CD4-positive, alpha-beta T cell treated with Interleukin-2 at 100 ng/mL for 4 hours (primary cell): ENCODE measurements around the gene CTSZ.

ENCODE experiments used
- DNase-seq: peaks from one replicate; pipeline ENCODE4 v3.0.0-alpha.2; 2020; ENCODE audit warnings: low spot score

CTSZ gene

DNA sequence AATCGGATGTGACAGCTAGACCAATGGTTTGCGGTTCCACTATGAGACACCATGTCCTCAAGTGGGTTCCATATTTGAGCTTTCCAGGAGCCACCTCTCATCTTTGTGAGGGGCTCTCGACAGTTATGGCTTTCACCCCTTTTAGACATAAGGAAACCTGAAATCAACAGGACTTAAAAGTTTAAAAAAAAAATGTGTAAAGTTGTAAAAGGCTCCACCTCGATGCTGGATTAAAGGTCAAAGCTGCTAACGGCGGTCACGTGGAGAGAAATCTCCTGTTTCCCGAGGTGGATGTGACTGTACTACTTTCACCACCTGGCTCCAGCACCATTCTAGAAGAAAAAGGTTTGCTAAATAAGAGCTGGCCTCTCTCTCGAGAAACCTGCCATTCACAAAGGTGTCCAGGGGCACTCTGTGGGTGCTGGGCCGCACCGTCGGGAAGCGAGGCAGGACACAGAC, 24.5 kb upstream of the CTSZ start:
- peak; percentile 51 for DNase-seq

DNA sequence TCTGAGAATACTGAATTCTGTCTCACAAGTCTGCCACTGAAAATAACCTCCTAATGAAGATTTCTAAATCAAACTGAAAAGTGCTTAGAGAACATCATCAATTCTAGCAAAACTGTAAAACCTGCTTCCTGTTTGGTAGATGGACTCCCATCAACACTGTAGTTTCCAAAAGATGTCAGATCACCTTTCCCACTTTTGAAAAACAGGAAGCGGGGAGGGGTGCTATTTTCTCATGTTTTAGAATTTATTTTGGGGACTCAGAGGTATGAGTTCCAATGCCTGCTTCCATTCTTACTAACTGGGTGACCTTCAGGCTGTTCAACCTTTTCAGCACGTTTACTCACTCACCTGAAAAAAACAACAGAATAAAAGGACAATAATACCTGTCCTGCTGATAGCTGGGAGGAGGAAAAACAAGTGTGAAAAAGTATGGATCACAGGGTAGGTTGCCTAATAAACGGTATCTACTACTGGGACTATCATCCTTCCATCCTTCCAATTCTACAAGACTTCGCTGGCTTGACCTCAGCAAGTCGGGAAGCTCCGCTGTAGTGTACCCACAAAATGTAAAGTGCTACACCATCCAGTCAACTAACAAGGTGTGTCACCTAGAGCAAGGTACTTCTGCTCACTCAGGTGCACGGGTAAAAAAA, 24.0 kb upstream of the CTSZ start:
- no peak for DNase-seq

DNA sequence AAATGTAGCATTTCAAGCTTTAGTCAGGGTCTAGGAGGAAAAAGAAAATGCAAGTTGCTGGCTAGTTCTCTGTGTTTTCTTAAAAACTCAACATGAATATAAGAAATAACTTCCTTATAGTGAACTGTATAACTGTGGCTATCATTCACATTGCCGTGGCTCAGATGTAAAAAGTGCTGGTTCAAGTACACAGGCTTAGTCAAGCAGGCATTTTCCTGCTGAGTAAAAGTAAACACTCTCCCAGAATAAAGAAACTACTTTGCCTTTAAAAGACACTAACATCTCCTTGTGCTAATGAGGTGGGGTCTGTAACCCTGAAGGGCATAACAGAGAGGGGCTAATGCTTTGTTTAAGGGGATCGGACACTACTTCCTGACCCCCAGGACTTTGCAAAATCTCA, 21.8 kb upstream of the CTSZ start:
- DNase-seq = no peak

DNA sequence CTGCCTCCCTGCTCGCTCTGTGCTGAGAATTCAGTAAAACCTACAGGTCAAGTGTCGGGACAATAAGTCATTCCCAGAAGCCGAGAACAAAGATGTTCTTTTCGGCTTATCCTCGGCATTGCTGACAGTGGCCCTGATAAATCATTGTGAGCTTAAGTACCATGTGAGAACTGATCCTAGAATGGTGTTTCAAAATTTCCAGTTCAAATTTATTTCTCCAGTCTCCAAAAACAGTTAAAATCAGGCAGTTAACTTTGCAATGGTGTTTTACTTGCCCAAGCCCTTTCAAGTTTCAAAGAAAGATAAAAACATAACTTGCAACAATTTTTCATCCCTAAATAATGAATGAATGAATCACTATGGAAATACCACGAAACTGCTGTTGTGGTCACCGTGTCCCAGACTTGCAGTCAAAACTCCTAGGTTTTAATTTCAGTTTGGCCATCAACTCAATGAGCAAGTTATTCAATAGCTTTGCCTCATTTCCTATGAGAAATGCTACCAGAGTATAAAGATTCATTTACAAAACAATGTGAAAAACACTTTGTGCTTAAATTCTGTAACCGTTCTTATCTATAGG, 20.8 kb upstream of the CTSZ start:
- DNase-seq = no peak

DNA sequence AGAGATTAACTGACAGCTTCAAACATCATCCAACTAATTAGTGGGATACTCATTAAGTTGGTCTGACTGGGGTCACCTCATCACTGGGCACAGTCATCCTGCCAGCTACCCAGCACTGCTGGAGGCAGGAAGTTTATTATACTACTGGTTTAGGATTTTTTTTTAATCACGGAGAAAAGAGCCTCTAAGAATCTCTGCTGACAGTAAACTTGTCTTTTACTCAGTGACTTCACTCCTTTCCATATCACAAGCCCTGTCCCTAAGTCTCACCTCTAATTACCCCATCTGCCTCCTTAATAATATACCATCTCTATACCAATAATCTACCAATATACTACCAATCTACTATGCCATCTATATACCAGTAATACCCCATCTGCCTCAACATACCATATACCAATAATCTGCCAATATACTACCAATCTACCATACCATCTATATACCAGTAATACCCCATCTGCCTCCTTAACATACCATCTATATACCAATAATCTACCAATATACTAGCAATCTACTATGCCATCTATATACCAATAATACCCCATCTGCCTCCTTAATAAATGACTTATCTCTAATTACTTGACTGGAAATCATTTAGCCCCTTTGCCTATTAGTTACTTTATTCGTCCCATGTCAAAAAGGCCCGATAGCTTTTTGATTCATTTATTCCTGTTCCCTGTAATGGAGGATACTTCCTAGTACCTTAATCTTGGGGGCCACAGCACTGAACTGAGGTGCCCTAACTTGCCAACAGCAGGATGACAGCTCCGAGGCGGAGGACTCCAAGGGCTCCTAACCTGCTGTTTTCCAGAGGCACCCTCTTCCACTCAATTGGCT, 20.1 kb upstream of the CTSZ start:
- DNase-seq = no peak

DNA sequence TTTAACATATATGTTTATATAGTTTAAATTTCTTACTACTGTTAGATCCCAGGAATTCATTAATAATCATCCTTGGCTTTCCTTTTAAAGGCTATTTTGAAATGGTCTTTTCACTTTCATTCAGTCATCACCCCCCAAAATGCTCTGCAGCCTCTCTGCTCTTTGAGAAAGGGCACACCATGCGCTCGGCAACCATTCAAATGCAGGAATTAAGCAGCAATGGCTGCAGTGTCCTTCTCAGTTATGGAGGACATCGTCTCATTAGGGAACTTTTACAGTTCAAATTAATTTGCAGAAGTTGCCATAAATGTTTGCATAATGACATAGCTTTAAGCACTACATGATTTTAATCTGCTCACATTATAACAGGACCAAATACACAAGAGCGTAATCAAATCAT, 18.5 kb upstream of the CTSZ start:
- no peak for DNase-seq

DNA sequence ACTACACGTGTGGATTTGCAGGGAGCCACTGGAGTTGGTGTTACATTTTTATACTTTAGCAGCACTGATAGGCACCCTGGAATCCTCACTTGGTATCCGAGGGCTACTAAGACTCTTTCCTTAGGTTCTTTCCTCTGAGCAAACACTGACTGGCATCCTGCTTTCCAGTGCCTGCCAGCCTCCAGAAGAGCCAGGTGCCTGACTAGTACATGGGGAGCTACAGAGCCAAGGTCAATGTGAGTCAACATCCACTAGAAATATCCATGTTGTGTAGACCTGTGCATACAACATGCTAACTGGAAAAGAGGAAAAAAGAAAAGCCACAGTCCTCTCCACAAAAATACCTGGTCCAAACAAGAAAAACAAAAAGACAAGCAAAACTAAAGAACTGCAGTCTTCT, 18.0 kb upstream of the CTSZ start:
- DNase-seq = no peak

DNA sequence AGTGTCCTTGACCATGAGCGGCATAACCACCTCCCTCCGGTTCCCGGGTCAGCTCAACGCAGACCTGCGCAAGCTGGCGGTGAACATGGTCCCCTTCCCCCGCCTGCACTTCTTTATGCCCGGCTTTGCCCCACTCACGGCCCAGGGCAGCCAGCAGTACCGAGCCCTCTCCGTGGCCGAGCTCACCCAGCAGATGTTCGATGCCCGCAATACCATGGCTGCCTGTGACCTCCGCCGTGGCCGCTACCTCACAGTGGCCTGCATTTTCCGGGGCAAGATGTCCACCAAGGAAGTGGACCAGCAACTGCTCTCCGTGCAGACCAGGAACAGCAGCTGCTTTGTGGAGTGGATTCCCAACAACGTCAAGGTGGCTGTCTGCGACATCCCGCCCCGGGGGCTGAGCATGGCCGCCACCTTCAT, 17.1 kb upstream of the CTSZ start:
- DNase-seq = no peak

DNA sequence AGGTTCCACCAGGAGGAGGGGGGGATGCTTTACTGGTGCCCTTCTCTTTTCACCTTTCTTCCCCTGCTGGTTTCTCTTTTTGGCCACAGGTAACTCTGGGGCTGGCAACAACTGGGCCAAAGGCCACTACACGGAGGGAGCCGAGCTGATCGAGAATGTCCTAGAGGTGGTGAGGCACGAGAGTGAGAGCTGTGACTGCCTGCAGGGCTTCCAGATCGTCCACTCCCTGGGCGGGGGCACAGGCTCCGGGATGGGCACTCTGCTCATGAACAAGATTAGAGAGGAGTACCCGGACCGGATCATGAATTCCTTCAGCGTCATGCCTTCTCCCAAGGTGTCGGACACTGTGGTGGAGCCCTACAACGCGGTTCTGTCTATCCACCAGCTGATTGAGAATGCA, 16.6 kb upstream of the CTSZ start:
- no peak for DNase-seq

DNA sequence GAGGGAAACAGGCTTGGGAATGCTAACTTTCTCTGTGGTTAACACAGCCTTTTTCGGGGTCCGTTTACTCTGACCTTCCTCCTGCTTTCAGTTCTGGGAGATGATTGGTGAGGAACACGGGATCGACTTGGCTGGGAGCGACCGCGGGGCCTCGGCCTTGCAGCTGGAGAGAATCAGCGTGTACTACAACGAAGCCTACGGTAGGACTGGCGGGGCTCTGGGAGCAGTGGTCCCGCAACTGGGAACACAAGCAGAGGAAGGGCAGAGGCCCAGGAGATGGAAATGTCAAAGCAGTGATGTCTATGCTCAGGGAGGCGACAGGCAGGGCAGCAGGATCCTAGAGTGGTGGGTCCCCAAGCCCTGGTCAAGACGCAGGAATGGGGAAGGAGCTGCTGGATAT, 15.7 kb upstream of the CTSZ start:
- DNase-seq = no peak

DNA sequence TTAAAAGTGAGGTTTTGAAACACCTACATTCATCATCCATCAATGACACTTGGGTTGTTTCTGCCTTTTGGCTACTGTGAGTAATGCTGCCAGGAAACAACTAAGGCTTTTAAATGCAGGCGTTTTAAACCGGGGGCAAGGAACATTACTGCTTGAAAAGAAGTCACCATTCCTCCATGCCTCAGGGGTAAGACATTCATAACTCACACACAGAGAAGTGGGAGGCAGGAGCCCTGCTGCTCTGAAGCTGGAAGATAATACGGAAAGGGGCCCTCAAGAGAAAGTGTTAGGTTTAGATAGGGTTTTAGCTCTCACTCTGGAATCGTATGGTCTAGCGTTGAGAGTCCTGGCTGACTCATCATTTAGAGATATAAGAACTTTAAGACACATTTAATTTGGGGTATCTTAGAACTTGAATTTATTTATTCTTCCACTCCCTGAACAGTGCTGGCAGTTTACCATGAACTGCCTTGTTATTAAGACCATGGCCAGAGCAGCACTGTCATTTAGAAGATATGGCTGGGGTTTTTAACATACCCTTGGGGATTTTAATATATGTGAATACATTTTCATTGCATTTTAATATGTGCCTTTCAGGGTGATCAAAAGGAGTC, 14.0 kb upstream of the CTSZ start:
- no peak for DNase-seq

DNA sequence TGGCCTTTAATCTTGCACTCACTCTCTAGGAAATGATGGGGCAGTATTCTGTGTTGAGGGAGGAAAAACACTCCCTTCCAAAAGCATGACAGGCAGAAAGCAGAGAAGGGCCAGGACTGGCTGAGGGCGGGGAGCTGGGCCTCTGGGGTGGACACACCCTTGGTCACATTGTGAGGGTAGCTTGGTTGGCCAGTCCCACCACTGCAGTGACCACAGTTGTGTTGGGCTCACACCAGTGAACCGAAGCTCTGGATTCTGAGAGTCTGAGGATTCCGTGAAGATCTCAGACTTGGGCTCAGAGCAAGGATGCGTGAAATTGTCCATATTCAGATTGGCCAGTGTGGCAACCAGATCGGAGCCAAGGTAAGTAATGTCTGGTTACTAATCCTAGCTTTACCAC, 12.2 kb upstream of the CTSZ start, which contains the start of gene TUBB1:
Gene TUBB1, plus strand, starts transcription at position 213 of the 400 bp plus-strand sequence. Its CDS starts 94 bp downstream, at position 307.
- no peak for DNase-seq

DNA sequence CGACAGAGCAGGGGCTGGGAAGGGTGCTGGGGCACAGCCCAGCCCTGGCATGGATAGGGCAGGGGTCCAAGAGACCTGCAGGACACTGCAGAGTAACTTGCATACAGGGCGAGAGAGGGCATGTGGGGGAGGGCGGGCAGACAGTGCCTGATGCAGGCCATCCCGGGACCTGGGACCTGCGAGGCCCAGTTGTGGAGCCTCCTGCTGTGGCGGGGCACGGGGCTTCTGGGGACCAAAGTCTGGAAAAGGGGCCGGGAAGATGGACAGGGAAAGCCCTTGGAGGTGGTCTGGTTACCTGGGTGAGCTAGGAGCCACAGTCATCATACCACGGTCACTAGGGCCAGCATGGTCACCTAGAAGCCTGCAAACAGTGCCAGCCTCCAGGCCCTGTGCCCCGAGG, 11.8 kb upstream of the CTSZ start:
- no peak for DNase-seq

DNA sequence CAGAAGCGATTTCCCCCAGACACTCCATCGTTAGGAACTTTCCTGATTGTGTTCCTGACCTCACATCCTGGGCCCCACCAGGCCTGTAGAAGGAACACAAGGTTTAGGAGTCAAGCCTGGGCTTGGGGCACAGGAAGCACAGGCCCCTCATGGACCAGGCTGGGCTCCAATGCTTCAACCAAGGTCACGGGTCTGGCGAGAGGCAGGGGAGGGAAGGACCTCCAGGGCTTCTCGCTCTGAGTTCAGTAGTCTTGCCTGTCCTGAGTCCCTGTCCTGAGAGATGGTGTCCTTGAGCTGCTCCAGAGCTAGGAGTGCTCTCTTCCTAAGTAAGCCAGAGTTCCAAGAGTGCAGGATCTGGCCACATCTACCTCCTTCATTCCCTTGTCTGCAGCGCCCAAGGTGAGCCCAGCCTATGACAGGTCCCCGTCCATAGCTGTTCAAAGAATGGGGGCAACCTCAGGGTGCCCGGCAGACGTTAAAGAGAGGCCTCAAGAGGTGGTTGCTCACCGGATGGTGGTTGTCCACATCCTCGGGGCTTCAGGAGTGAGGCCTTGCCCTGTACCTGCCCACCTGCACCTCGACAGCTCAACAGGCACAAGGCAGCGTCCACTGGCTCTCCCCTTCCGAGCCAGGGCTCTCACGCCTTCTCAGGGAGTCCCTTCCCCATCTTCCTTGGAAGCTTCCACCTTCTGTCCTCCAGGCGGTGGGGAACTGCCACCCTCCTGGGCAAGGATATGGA, 10.6 kb upstream of the CTSZ start:
- DNase-seq = no peak

DNA sequence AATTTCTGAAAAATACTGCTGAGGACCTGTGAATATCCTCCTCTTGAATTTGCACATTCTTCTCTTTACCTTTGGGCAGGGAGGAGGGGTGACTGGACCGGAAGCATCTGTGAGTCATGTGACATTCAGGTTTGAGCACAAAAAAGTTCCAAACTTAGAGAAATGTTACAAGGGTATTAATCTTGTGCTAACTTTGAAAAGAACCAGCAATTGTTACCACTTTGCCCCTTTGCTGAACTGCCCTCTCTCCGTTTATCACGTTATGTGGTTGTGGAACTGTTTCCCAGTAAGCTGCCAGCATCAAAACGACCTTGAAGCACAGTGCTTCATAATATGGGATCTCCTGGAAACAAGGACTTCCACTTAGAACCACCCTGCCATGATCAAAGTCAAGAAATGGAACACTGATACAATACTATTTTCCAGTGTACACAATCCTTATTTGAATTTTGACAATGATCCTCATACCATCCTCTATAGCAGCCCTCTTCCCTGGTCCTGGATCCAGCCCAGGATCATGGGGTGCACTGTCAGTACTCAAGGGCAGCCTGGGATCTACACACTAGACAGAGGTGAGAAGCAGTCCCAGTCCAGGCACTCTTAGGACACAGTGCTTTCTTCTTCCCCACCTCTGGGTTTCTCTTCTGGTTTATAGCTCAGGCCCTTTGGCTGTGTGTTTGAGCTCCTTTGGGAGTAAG, 9.9 kb upstream of the CTSZ start:
- DNase-seq = peak; percentile 32

DNA sequence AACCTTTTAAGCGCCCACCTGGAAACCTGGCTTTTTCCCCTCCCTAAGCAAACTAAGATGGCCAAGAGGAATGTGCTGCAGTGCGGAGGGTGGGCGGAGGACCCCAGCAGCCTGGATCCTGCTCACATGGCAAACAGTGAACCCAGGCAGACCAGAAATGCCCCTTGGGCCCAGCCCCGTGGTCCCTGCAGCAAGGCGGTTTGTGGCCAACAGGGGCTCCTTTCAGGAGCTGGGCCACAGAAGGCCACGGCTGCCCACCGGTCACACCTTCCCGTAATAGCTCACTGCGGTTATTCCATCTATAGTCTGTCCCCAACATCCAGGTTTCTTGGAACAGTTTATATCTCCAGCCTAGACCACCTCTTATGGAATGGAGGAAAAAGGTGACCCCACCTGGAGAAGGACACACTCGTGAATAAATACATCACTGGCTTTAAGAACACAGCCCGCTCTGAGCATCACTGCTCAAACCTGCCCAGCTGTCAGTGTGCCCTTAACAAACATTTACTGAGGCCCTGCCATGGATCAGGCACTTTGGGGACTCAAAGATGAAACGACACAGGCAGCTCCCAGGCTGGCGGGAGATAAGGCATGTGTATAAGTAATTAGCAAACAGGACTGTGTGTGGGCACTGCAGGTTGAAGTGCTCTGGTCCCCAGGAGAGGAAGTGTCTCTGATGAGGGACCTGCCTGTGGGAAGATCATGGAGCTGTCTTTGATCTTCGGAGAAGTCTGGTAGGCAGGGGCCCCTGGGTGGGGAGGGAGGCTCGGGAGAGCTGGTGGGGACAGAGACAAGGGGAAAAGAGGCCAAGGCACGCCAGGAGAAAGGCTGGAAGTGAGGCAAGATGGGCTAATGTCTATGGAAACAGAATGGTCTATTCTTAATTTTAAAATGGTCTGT, 9.0 kb upstream of the CTSZ start:
- DNase-seq = no peak

DNA sequence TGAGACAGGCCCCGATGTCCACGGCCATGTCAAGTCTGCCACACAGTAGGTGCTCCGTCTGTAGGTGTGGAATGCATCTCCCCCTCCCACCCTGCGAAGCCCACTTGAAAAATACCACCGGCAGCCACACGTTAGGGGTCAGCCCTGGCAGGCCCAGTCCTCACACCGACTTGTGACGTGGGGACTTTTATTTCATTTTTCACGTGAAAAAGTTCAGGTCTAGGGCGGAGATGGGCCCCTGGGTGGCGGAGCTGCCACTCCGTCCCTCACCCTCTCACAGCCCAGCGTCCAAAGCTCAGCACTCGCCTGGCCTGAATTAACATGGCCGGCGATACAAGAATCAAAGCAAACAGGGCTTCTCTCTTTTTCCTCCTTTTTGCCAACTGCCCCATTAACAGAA, 8.4 kb upstream of the CTSZ start:
- DNase-seq = no peak

DNA sequence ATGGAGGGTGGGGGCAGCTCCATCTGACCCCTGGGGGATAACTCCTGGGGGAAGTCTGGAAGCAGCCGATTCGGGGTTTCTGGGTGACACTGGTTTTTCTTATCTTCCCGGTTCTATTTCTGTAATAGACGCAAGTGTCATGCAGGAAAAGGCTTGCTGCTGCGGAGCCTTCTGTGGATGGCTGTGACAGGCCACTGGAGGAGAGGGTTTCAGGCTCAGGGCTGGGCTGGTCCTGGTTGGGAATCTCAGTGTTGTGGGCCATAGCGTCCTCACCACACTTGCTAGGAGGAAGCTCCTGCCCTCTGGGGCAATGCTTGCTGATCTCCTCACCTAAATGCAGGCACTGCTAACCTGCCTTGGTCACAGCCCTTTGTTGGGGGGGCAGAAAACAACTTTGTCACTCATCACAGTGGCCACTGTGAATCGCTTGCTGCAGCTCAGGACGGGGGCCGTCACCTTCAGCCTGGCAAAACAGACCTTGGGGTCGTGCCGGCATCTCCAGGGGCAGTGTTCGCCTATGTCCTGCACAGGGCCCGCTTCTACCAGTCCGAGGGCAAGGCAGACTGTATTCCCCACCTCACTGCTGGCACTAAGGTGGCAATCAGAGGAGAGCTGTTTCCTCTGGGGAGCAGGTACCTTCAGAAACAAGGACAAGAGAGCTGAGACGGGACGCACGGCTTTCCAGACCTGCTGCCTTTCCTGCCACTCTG, 7.8 kb upstream of the CTSZ start:
- no peak for DNase-seq

DNA sequence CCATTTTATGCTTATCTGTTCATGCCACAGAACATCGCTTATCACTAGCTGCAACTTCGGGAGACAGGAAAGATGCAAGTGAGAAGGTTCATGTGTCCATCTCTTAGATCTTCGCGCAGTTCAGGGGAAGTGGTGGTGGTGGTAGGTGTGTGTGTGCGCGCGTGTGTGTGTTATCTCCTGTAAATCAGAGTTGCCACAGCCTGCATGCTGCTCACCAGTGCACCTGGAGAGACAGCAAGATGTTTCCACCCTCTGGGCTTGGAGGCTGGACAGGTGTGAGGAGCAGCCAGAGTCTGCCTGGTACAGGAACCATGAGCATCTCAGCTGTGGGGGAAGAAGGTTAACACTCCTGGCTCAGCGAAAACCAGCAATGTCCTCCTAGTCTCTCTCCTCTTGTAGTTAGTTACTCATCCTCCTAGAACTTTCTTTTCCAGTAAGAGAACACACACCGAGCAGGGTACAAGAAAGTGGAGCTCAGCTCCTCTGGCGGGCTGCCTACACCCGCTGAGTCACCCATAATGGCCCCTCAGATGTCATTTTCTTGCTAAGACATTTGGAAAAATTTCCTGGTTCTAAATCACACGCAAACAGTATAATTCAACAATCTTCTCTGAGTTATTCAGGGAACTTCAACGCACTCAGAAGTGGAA, 7.0 kb upstream of the CTSZ start:
- DNase-seq = peak; percentile 28
